ENCODE data around the gene PTMS. TPM values are rescaled to one million over a fixed set of nuclear protein-coding genes. Genes with fewer than 3 reads are reported as not detected.
A peak's percentile ranks its signal among the peaks of the same experiment; 100 is the strongest.

PTMS gene
- total RNA-seq, 1 experiment from 2014 or later = 5.0 TPM

GRCh38 chr12:6770600-6770999 is 4.4 kb downstream of the PTMS start:
- Histone ChIP-seq H3K79me2 (ENCODE audit: low read length) (no peaks in the 10 kb centered on the region), H3K4me2 (ENCODE audit: low read depth, low read length, poor library complexity, severe bottlenecking) (no peak overlapping the region), H3K4me3 (ENCODE audit: low read length) (no peak overlapping the region), H3K9me3 (ENCODE audit: low read length) (no peaks in the 10 kb centered on the region), H3K27ac (ENCODE audit: low read length) (no peak overlapping the region), H2AFZ (ENCODE audit: low read length) (no peak overlapping the region), H3K27me3 (ENCODE audit: low read length) (no peaks in the 10 kb centered on the region), H3K9me2 (replicated peaks; ENCODE audit: insufficient read depth, low read length) (no peaks in the 10 kb centered on the region), H3K9ac (ENCODE audit: low read length) (no peak overlapping the region), H3K4me1 (ENCODE audit: low read length) (peaks cover 26% of the 10 kb centered on the region), H3K36me3 (ENCODE audit: insufficient read depth, low read length) (no peaks in the 10 kb centered on the region), H4K20me1 (ENCODE audit: insufficient read depth, low read depth, low read length) (no peaks in the 10 kb centered on the region)
- DNase-seq = no peak

GRCh38 chr12:6771091-6771495 is 4.9 kb downstream of the PTMS start:
- Histone ChIP-seq H3K9me2 (replicated peaks; ENCODE audit: insufficient read depth, low read length) (no peaks in the 10 kb centered on the region), H3K27ac (ENCODE audit: low read length) (no peak overlapping the region)

GRCh38 chr12:6771509-6772330 is 5.6 kb downstream of the PTMS start:
- no peaks in the 10 kb centered on the region for H3K9me3 ChIP-seq (ENCODE audit: low read length)
- no peaks in the 10 kb centered on the region for H3K79me2 ChIP-seq (ENCODE audit: low read length)
- 0 out of 2 replicates have a peak overlapping the region, but pooled peaks have one; percentile 35 for H3K9ac ChIP-seq (ENCODE audit: low read length)
- H3K27ac ChIP-seq (ENCODE audit: low read length) = no peak overlapping the region
- H3K4me3 ChIP-seq (ENCODE audit: low read length) = no peak overlapping the region
- H3K4me2 ChIP-seq (ENCODE audit: low read depth, low read length, poor library complexity, severe bottlenecking) = no peak overlapping the region
- no peaks in the 10 kb centered on the region for H3K9me2 ChIP-seq (replicated peaks; ENCODE audit: insufficient read depth, low read length)
- no peak overlapping the region for H2AFZ ChIP-seq (ENCODE audit: low read length)
- H4K20me1 ChIP-seq (ENCODE audit: insufficient read depth, low read depth, low read length) = no peaks in the 10 kb centered on the region
- H3K4me1 ChIP-seq (ENCODE audit: low read length) = peaks cover 20% of the 10 kb centered on the region
- H3K27me3 ChIP-seq (ENCODE audit: low read length) = no peaks in the 10 kb centered on the region
- H3K36me3 ChIP-seq (ENCODE audit: insufficient read depth, low read length) = no peaks in the 10 kb centered on the region
- no peak for DNase-seq

More at GRCh38 chr12:6771091-6771495, 4.9 kb downstream of the PTMS start:
- Histone ChIP-seq H3K27me3 (ENCODE audit: low read length) (no peaks in the 10 kb centered on the region), H2AFZ (ENCODE audit: low read length) (no peak overlapping the region), H3K36me3 (ENCODE audit: insufficient read depth, low read length) (no peaks in the 10 kb centered on the region), H4K20me1 (ENCODE audit: insufficient read depth, low read depth, low read length) (no peaks in the 10 kb centered on the region), H3K9me3 (ENCODE audit: low read length) (no peaks in the 10 kb centered on the region), H3K4me3 (ENCODE audit: low read length) (no peak overlapping the region), H3K4me2 (ENCODE audit: low read depth, low read length, poor library complexity, severe bottlenecking) (no peak overlapping the region), H3K9ac (ENCODE audit: low read length) (no peak overlapping the region), H3K4me1 (ENCODE audit: low read length) (peaks cover 21% of the 10 kb centered on the region), H3K79me2 (ENCODE audit: low read length) (no peaks in the 10 kb centered on the region)
- DNase-seq = no peak

GRCh38 chr12:6772331-6772695 is 6.2 kb downstream of the PTMS start, which contains the start of gene LAG3:
Gene LAG3 (plus strand): TSS chr12:6772520. CDS start chr12:6772853, 333 bp downstream.
- Histone ChIP-seq H2AFZ (ENCODE audit: low read length) (no peak within 1 kb of the TSS), H3K27me3 (ENCODE audit: low read length) (no peaks in the 10 kb centered on the region), H3K9me2 (replicated peaks; ENCODE audit: insufficient read depth, low read length) (no peaks in the 10 kb centered on the region), H3K4me2 (ENCODE audit: low read depth, low read length, poor library complexity, severe bottlenecking) (no peak within 1 kb of the TSS), H3K9me3 (ENCODE audit: low read length) (no peaks in the 10 kb centered on the region), H3K9ac (ENCODE audit: low read length) (peak within 1 kb of the TSS; percentile 35; the same call in 1 of the 2 replicates), H3K4me1 (ENCODE audit: low read length) (peaks cover 14% of the 10 kb centered on the region), H3K4me3 (ENCODE audit: low read length) (no peak within 1 kb of the TSS), H3K79me2 (ENCODE audit: low read length) (no peaks in the 10 kb centered on the region), H3K36me3 (ENCODE audit: insufficient read depth, low read length) (no peaks in the 10 kb centered on the region), H3K27ac (ENCODE audit: low read length) (no peak within 1 kb of the TSS), H4K20me1 (ENCODE audit: insufficient read depth, low read depth, low read length) (no peaks in the 10 kb centered on the region)
- no peak for DNase-seq

GRCh38 chr12:6772726-6773589 is 6.8 kb downstream of the PTMS start:
- Histone ChIP-seq H3K9me3 (ENCODE audit: low read length) (no peaks in the 10 kb centered on the region), H3K27me3 (ENCODE audit: low read length) (no peaks in the 10 kb centered on the region), H2AFZ (ENCODE audit: low read length) (no peak overlapping the region), H3K4me1 (ENCODE audit: low read length) (peaks cover 14% of the 10 kb centered on the region; the same call in 1 of the 2 replicates), H3K9me2 (replicated peaks; ENCODE audit: insufficient read depth, low read length) (no peaks in the 10 kb centered on the region), H4K20me1 (ENCODE audit: insufficient read depth, low read depth, low read length) (no peaks in the 10 kb centered on the region), H3K36me3 (ENCODE audit: insufficient read depth, low read length) (no peaks in the 10 kb centered on the region), H3K9ac (ENCODE audit: low read length) (peak overlapping the region; percentile 35; the same call in 1 of the 2 replicates), H3K4me3 (ENCODE audit: low read length) (no peak overlapping the region), H3K27ac (ENCODE audit: low read length) (no peak overlapping the region), H3K4me2 (ENCODE audit: low read depth, low read length, poor library complexity, severe bottlenecking) (no peak overlapping the region), H3K79me2 (ENCODE audit: low read length) (no peaks in the 10 kb centered on the region)
- no peak for DNase-seq

GRCh38 chr12:6773590-6774351 is 7.6 kb downstream of the PTMS start:
- H3K36me3 ChIP-seq (ENCODE audit: insufficient read depth, low read length) = no peaks in the 10 kb centered on the region
- H2AFZ ChIP-seq (ENCODE audit: low read length) = no peak overlapping the region
- no peak overlapping the region for H3K4me2 ChIP-seq (ENCODE audit: low read depth, low read length, poor library complexity, severe bottlenecking)
- peaks cover 21% of the 10 kb centered on the region for H3K4me1 ChIP-seq (ENCODE audit: low read length)
- no peaks in the 10 kb centered on the region for H3K79me2 ChIP-seq (ENCODE audit: low read length)
- DNase-seq = no peak
- H3K27ac ChIP-seq (ENCODE audit: low read length) = no peak overlapping the region
- no peaks in the 10 kb centered on the region for H3K9me3 ChIP-seq (ENCODE audit: low read length)
- H3K4me3 ChIP-seq (ENCODE audit: low read length) = no peak overlapping the region
- H4K20me1 ChIP-seq (ENCODE audit: insufficient read depth, low read depth, low read length) = no peaks in the 10 kb centered on the region
- no peaks in the 10 kb centered on the region for H3K9me2 ChIP-seq (replicated peaks; ENCODE audit: insufficient read depth, low read length)
- H3K9ac ChIP-seq (ENCODE audit: low read length) = no peak overlapping the region
- H3K27me3 ChIP-seq (ENCODE audit: low read length) = no peaks in the 10 kb centered on the region

GRCh38 chr12:6774499-6775062 is 8.4 kb downstream of the PTMS start:
- Histone ChIP-seq H3K4me3 (ENCODE audit: low read length) (no peak overlapping the region), H3K79me2 (ENCODE audit: low read length) (no peaks in the 10 kb centered on the region), H3K36me3 (ENCODE audit: insufficient read depth, low read length) (no peaks in the 10 kb centered on the region), H3K4me2 (ENCODE audit: low read depth, low read length, poor library complexity, severe bottlenecking) (no peak overlapping the region), H2AFZ (ENCODE audit: low read length) (no peak overlapping the region), H3K27me3 (ENCODE audit: low read length) (no peaks in the 10 kb centered on the region), H3K4me1 (ENCODE audit: low read length) (peaks cover 19% of the 10 kb centered on the region), H3K9me3 (ENCODE audit: low read length) (no peaks in the 10 kb centered on the region), H3K9me2 (replicated peaks; ENCODE audit: insufficient read depth, low read length) (no peaks in the 10 kb centered on the region), H4K20me1 (ENCODE audit: insufficient read depth, low read depth, low read length) (no peaks in the 10 kb centered on the region), H3K27ac (ENCODE audit: low read length) (no peak overlapping the region), H3K9ac (ENCODE audit: low read length) (no peak overlapping the region)
- DNase-seq = no peak

All from Karpas-422 (cell line).